Epithelial cell of esophagus (primary cell): Measurements from ENCODE around the gene PLA2G2D.

Source experiments
- DNase-seq: peaks from one replicate; pipeline ENCODE4 v3.0.0; 2010; ENCODE audit warnings: low read depth
- H3K4me3 ChIP-seq: 2 replicates; pipeline ENCODE4 v1.5.1; 2011; ENCODE audit warnings: mild to moderate bottlenecking, low read length, control low read depth
- CTCF ChIP-seq: IDR thresholded peaks from 2 replicates; pipeline ENCODE4 v1.5.1; 2011; ENCODE audit warnings: low read depth, mild to moderate bottlenecking, low read length, control low read depth, inconsistent platforms; ENCODE audit not compliant: insufficient read depth; ENCODE audit errors: missing control alignments

Gene PLA2G2D

GRCh38 chr1:20142001-20142710 is 22.8 kb upstream of the PLA2G2D start:
- DNase-seq, result no peak
- H3K4me3 ChIP-seq, result no peak overlapping the region
- no peak for TF ChIP-seq CTCF

- no peak for TF ChIP-seq CTCF
- DNase-seq, result no peak
- H3K4me3 ChIP-seq, result no peak overlapping the region
Observed at GRCh38 chr1:20141466-20141865, 22.1 kb upstream of the PLA2G2D start.

- TF ChIP-seq CTCF, result no peak
- DNase-seq, result no peak
Observed at GRCh38 chr1:20141001-20141400, 21.7 kb upstream of the PLA2G2D start.

GRCh38 chr1:20139776-20140612 is 20.7 kb upstream of the PLA2G2D start:
- no peak for DNase-seq
- no peak for TF ChIP-seq CTCF
- no peak overlapping the region for H3K4me3 ChIP-seq

More at GRCh38 chr1:20141001-20141400, 21.7 kb upstream of the PLA2G2D start:
- no peak overlapping the region for H3K4me3 ChIP-seq

- no peak within 1 kb of the TSS for H3K4me3 ChIP-seq
- DNase-seq, result no peak
- TF ChIP-seq CTCF, result no peak
Observed at GRCh38 chr1:20138961-20139550, 19.7 kb upstream of the PLA2G2D start, which contains the start of gene PLA2G2F. PLA2G2F (plus strand) TSS chr1:20139323; CDS start chr1:20139428, 105 bp downstream.

- no peak for DNase-seq
- no peak overlapping the region for H3K4me3 ChIP-seq
- no peak for TF ChIP-seq CTCF
Observed at GRCh38 chr1:20138346-20138745, 19.0 kb upstream of the PLA2G2D start.
